ENCODE data around the gene BMP6. TPM values are rescaled to one million over a fixed set of nuclear protein-coding genes. Genes with fewer than 3 reads are reported as not detected.

BMP6 gene
- total RNA-seq, 1 donor from 2014 or later, result 0.41 TPM

GRCh38 chr6:7921632-7922092 lies 195.8 kb downstream of the BMP6 start:
- no peak for TF ChIP-seq CTCF (IDR thresholded peaks at IDR 0.05)
- no peak for TF ChIP-seq EZH2phosphoT487 (IDR thresholded peaks at IDR 0.05)
- TF ChIP-seq EZH2 (IDR thresholded peaks at IDR 0.05), result no peak
- Histone ChIP-seq H4K20me1 (ENCODE audit: low read depth) (no peaks in the 10 kb centered on the region), H3K9ac (no peak overlapping the region), H3K4me3 (no peak overlapping the region), H3K9me3 (ENCODE audit: low read depth) (no peaks in the 10 kb centered on the region), H3K79me2 (ENCODE audit: low read depth) (no peaks in the 10 kb centered on the region), H3K36me3 (no peaks in the 10 kb centered on the region), H3K4me2 (no peak overlapping the region), H3K4me1 (peaks cover 11% of the 10 kb centered on the region), H3F3A (ENCODE audit: low read depth) (no peaks in the 10 kb centered on the region), H2AFZ (replicated peaks) (no peak overlapping the region), H3K27ac (no peak overlapping the region), H3K27me3 (no peaks in the 10 kb centered on the region)
- H3K4me3 Mint-ChIP-seq, result no peak overlapping the region
- H3K27me3 Mint-ChIP-seq (ENCODE audit: insufficient read depth, low read depth), result no peaks in the 10 kb centered on the region
- no peak for DNase-seq (ENCODE audit: low spot score)
- no peaks in the 10 kb centered on the region for H3K36me3 Mint-ChIP-seq
- no peaks in the 10 kb centered on the region for H3K4me1 Mint-ChIP-seq
- H3K27ac Mint-ChIP-seq, result no peak overlapping the region
- peaks cover 9% of the 10 kb centered on the region for H3K9me3 Mint-ChIP-seq

- Histone ChIP-seq H4K20me1 (ENCODE audit: low read depth) (no peaks in the 10 kb centered on the region), H3K9ac (no peak overlapping the region), H3K36me3 (no peaks in the 10 kb centered on the region), H3K4me1 (peaks cover 2% of the 10 kb centered on the region), H3K27me3 (no peaks in the 10 kb centered on the region), H3K27ac (no peak overlapping the region), H3K79me2 (ENCODE audit: low read depth) (no peaks in the 10 kb centered on the region), H3K9me3 (ENCODE audit: low read depth) (no peaks in the 10 kb centered on the region), H3F3A (ENCODE audit: low read depth) (no peaks in the 10 kb centered on the region), H3K4me3 (no peak overlapping the region), H3K4me2 (no peak overlapping the region), H2AFZ (replicated peaks) (no peak overlapping the region)
- TF ChIP-seq CTCF (IDR thresholded peaks at IDR 0.05), result no peak
- TF ChIP-seq EZH2 (IDR thresholded peaks at IDR 0.05), result no peak
- no peak for TF ChIP-seq EZH2phosphoT487 (IDR thresholded peaks at IDR 0.05)
- no peaks in the 10 kb centered on the region for H3K4me1 Mint-ChIP-seq
- H3K9me3 Mint-ChIP-seq, result peaks cover 9% of the 10 kb centered on the region
- DNase-seq (ENCODE audit: low spot score), result no peak
- no peaks in the 10 kb centered on the region for H3K36me3 Mint-ChIP-seq
- no peaks in the 10 kb centered on the region for H3K27me3 Mint-ChIP-seq (ENCODE audit: insufficient read depth, low read depth)
- H3K4me3 Mint-ChIP-seq, result no peak overlapping the region
- H3K27ac Mint-ChIP-seq, result no peak overlapping the region
These were observed 196.7 kb downstream of the BMP6 start for GRCh38 chr6:7922596-7922995.

GRCh38 chr6:7924867-7925266 lies 199.0 kb downstream of the BMP6 start:
- no peaks in the 10 kb centered on the region for H3K4me1 Mint-ChIP-seq
- no peaks in the 10 kb centered on the region for H3K9me3 ChIP-seq (ENCODE audit: low read depth)
- no peak overlapping the region for H3K4me3 Mint-ChIP-seq
- H3K27me3 Mint-ChIP-seq (ENCODE audit: insufficient read depth, low read depth), result no peaks in the 10 kb centered on the region
- H2AFZ ChIP-seq (replicated peaks), result no peak overlapping the region
- no peaks in the 10 kb centered on the region for H3K4me1 ChIP-seq
- no peak overlapping the region for H3K9ac ChIP-seq
- TF ChIP-seq CTCF (IDR thresholded peaks at IDR 0.05), result no peak
- TF ChIP-seq EZH2phosphoT487 (IDR thresholded peaks at IDR 0.05), result no peak
- TF ChIP-seq EZH2 (IDR thresholded peaks at IDR 0.05), result no peak
- H3K27ac Mint-ChIP-seq, result no peak overlapping the region
- H3K4me2 ChIP-seq, result no peak overlapping the region
- no peaks in the 10 kb centered on the region for H4K20me1 ChIP-seq (ENCODE audit: low read depth)
- no peaks in the 10 kb centered on the region for H3K36me3 ChIP-seq
- H3K79me2 ChIP-seq (ENCODE audit: low read depth), result no peaks in the 10 kb centered on the region
- no peak for DNase-seq (ENCODE audit: low spot score)
- H3K27ac ChIP-seq, result no peak overlapping the region
- no peaks in the 10 kb centered on the region for H3K27me3 ChIP-seq
- no peak overlapping the region for H3K4me3 ChIP-seq
- peaks cover 13% of the 10 kb centered on the region for H3K9me3 Mint-ChIP-seq
- no peaks in the 10 kb centered on the region for H3K36me3 Mint-ChIP-seq
- H3F3A ChIP-seq (ENCODE audit: low read depth), result no peaks in the 10 kb centered on the region

Other genes with a start within 250 kb of the BMP6 start
- 38.3 and 38.7 TPM in 2 replicates for gene DSP, start 184.4 kb upstream of the BMP6 start, total RNA-seq (ENCODE audit: low replicate concordance)
- 42.8 and 54.1 TPM in 2 replicates for gene SNRNP48, start 135.9 kb upstream of the BMP6 start, total RNA-seq (ENCODE audit: low replicate concordance)
- gene TXNDC5, start 184.7 kb downstream of the BMP6 start, total RNA-seq (ENCODE audit: low replicate concordance), result 155 TPM in 2 replicates